Activated CD4-positive, alpha-beta T cell treated with anti-CD3 and anti-CD28 coated beads, Interleukin-2, amount 50 U/mL, for 4 hours (primary cell): Measurements from ENCODE around the gene NRXN2.
A peak's percentile ranks its signal among the peaks of the same experiment; 100 is the strongest.
"Not testable (repeated sequence)": the region's sequence is repeated elsewhere in the genome, so short reads cannot be mapped to it uniquely, and the experiment has no call there.

ENCODE experiments used
- DNase-seq, 2 experiments: peaks; one replicate each; pipeline ENCODE4 v3.0.0-alpha.2; 2020

The NRXN2 gene

DNA sequence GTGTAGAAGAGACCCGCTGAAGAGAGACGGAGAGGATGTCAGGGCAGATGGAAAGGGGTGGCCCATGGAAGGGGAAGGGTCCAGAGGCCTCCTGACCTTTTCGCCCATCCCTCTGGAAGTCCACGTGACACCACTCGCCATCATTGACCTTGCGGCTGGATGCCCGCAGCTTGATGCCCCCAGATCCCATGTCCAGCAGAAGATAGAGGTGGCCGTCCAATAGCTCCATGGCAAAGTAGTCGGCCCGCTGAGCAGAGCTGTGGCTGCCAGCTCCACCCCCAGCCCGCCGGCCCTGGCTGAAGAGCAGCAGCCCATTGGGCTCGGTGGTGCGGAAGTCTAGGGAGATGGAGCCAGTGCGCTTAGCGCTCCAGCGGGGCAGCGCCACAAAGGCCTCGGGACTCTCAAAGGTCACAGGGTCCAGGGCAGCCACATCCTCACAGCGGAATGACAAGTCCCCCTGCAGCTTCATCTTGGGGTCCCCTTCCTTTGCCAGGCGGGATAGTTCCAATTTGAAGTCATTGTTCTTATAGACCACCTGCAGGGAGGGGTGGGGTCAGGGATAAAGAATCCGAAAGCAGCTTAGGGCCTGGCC, 55.7 kb downstream of the NRXN2 start:
- DNase-seq = no peak

DNA sequence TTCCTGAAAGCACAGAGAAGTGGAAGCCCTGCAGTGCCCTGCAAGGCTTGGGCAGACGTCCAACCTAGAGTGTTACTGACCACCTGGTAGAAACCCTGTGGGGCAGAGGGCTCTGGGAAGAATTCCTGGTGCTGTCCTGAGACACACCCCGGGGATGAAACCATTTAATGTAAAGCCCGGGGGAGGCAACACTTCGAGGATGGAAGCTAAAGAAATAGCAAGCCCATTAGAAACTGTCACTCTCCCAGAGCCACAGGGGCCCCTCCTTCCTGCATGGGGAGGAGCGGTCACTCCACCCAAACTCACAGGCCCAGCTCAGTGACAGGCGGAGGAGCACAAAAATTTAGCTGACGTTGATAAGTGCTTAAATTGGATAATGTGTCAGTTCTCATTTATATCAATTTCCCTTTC, 57.6 kb downstream of the NRXN2 start:
- no peak for DNase-seq

DNA sequence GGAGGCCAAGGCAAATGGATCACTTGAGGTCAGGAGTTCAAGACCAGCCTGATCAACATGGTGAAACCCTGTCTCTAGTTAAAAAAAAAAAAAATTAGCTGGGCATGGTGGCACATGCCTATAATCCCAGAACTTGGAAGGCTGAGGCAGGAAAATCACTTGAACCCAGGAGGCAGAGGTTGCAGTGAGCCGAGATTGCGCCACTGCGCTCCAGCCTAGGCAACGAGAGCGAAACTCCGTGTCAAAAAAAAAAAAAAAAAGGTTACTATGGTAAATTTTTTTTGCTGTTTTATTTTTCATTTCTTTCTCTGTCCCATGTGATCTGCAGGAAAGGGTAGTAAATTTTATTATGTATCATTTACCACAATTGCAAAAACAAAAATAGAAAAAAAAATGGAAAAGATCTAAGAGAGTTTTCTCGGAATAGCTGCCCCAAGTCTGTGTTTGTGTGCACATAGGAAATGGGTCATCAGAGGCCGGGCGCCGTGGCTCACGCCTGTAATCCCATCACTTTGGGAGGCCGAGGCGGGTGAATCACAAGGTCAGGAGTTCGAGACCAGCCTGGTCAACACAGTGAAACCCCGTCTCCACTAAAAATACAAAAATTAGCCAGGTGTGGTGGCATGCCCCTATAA, 58.6 kb downstream of the NRXN2 start:
- not testable (repeated sequence) for DNase-seq

DNA sequence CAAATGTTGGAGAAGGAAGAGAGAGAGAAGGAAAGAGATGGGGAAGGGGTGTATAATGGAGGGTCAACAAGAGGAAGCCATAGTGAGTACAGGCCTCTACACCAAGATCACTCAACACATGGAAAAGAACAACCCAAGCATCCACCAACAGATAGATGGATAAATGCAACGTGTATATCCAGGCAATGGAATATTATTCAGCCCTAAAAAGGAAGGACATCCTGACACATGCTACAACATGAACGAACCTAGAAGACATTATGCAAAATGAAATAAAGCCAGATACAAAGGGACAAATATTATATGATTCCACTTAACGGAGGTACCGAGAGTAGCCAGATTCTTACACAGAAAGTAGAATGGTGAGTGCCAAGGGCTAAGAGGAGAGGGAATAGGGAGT, 59.3 kb downstream of the NRXN2 start:
- DNase-seq = no peak

DNA sequence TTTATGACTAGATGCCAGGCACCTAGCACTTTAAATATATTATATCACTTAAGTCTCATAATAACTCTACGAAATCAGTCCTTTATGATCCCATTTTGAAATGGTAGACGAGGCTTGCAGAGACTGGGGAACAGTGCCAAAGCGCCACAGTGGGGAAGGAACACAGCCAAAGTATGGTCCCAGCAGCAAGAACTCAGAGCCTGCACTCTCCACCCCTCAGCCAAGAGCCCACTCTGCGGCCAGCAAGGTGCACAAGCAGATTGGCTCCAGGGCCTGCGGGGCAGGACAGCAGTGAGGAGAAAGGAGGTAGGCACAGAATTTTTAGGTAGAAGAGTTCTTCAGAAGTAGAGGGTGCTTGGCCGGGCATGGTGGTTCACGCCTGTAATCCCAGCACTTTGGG, 61.4 kb downstream of the NRXN2 start:
- DNase-seq = no peak

DNA sequence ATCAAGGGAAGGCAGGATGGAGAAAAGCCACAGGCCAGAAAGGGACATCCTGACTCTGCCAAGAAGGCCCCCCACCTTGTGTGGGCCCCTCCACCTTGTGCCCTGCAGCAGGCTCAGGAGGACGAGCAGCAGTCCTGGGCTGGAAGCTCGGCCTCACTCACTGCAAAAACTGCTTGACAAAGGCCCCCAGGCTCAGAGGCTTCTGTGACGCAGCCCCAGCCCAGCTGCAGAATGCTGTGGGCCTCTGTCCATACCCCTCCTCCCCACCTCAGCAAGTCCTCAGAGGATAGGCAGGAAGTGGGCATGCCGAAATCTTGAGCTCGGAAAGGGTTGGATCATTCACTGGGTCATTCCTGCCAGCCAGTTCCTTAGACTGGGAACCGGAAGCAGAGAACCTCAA, 61.9 kb downstream of the NRXN2 start:
- no peak for DNase-seq

DNA sequence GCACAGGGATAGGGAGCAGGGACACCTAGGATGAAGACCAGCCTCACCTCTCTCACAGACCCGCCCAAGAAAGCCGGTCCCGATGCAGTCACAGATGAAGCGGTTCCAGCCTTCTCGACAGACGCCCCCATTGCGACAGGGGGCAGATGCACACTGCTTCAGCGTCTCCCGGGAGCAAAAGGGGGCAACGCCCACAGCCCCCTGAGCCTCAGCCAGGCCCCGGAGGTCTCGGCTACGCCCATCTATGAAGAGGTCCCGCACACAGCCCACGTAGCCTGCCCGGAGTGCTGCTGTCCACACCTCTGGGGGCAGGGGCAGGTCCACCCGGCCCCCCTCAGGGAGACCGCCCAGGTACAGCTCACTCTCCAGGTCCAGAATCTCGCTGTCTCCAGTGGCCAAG, 62.3 kb downstream of the NRXN2 start:
- DNase-seq = no peak

DNA sequence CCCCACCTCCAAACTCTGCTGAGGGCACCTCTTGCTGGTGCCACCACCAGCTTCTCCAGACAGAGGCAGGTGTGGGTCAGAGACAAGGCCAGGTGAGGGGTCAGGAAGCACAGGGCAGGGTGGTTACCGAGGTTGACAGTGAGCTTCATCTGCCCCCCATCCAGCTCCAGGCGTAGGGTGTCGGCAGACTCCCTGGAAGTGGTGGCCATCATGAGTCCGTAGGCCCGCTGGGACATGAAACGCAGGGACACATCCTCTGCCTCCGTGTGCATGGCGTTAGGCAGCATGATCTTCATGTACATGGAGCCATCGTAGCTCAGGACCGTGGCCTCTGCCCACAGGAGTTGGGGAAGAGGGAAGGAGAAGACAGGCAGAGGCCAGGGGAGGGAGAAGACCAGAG, 62.8 kb downstream of the NRXN2 start:
- DNase-seq = no peak

DNA sequence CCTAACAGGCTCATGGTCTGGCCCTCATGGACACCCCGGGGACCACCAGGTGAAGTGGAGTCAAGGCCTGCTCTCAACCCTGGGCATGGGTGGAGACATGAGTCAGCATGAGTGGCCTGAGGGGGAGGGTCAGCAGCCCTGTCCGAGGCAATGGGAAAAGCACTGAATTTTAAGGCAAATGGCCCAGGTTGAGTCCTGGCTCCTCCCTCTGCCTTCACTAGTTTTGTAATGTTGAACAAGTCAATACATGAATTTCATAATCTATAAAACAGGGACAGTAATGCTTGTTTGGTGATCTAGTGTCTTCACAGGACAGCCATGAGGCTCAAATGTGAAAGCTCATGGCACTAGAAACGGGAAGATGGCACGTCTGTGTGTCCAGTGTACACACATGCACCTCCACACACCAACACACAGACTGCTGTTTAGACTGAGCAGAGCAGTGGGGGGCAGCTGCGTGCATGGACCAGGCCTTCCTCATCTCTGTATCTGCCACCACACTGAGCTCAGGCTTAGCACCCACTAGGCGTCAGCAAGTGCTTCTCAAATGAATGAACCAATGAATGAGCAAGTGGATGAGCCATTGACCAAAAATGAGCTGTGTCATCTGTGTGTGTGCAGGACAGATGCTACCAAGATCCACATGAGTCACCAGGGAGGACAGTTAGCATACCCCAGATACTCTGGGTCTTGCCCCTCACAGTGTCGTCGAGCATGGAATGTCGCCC, 63.4 kb downstream of the NRXN2 start:
- no peak for DNase-seq

DNA sequence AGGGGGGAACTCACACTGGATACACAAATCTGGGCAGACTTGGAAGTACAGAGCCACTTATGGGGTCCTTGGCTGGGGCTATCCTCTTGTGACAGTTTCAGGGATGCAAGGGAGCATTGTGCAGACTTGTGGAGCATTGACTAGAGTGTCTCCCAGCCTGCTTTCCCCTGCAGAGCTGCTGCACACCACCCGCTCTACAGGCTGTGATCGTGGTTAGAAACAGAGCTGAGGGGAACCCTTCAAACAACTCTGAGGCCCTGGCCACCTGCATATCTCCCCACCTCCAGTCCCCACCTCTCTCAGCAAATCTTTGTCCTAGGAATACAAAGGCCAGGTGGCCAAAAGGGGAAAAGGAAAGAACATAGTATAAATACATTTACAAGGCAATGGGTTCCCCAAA, 64.7 kb downstream of the NRXN2 start:
- no peak for DNase-seq

DNA sequence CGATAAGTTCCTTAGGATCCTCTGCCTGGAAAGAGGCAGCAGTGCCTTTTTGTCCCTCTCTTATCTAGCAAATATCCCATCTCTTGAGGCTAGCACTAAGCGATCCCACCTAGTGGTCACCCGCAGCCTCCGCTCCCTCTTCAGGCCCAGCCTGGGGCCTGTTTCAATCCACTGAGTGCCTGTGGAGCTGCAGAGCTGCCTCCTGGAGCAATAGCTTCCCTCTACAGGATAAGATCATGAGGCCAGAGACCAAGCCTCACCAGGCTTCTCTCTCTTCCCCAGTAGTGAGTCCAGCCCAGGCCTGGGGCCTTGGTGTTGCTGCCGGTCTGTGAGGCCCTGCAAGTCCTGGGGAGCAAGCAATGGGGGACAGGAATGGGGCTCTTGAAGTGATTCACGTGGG, 66.1 kb downstream of the NRXN2 start:
- DNase-seq = no peak

DNA sequence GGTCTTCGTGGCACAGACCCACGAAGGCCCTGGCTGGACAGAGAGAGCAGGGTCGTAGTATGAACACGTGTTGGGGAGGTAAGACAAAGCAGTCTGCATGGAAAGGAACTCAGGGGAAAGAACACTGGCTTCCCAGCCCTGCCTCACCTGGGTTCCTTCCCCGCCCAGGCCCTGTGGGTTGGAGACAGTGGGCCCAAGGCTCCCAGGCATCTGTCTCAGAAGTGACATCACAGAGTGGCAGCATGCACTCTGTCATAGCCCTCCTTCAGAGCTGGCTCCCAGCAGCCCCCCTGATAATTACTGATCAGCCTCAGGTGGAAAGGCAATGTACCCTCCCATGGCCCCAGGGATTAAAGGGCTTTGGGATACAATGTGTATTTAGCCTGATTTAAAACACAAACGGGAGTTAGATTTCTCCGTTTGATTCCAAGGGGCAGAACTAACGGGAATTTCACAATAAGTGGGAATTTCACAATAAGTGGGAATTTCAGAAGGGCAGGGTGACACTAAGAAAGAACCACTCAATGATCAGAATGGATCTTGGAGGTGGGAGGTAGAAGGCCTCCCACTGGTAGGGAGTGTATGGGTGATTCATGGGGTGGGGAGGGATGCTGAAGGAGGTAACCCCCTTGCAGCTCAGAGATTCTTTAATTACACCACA, 66.9 kb downstream of the NRXN2 start:
- DNase-seq = no peak

DNA sequence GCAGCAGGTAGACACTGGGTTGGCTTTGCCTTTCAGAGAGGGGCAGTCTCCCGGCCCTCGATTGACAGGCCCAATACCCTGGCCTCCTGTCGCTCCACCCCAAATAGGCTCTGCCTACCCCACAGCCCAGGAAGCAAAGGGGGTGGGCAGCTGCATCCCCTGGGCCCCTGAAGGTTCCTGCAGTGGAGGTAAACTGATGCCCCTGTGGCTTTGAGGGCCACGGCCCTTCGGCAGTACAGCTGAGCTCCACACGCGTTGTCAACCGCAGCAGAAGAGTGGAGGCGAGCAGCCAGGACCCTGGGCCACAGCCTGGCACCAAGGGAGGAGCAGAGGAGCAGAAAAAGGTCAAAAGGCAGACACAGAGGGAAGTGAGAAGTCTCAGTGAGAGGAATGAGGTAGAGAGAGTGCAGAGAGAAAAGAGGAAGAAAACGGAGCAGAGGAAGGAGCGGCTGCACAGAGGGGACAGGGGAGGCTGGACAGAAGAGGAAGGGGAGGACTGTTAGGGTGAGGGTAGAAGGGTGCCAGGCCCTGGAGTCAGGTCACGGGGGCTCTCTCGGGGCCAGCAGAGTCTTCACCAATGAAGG, 67.9 kb downstream of the NRXN2 start:
- no peak for DNase-seq

DNA sequence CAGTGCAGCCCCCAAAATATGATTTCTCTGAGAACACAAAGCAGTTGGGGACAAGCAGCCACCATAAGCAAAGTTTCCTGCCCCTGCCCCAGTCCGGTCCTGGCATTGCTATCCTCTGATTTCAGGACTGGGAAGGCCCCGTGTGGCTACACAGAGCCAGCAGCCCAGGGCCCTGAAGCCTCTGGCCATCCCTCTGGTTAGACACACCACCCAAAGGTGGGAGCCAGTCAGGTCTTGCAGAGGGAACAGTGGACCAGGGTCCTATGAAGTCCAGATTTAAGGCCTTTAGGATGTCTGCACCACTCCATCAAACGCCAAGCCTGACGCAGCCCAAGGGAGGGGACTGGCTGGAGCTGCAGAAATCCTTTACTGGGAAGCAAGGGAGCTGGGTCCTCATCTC, 68.6 kb downstream of the NRXN2 start:
- DNase-seq = no peak

DNA sequence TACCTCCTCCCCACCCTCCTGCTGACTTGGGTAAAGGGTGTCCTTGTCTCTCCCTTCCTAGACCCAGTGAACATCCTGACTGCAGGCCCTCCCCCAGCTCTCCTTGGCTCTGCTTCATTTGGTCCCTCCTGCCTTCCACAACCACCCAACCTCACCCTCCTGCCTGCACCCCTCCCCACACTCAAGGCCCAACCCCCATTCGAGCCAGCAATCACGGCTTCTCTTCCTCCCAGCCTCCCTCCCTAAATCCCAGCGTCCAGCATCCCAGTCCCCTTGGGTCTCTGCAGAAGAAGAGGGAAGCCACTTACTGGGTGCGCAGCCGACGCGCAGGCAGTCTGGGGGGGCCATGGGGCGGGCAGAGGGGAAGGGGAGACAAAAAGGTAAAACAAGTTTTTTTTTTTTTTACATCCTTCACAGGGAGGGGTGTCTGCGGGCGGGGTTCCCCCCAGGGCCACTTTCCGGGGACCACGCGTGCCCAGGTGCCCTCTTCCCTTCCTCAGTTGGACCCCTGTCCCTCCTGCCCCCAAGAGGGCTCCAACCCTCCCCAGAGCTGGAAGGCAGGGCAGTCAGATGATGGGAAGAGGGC, 69.5 kb downstream of the NRXN2 start:
- no peak for DNase-seq

DNA sequence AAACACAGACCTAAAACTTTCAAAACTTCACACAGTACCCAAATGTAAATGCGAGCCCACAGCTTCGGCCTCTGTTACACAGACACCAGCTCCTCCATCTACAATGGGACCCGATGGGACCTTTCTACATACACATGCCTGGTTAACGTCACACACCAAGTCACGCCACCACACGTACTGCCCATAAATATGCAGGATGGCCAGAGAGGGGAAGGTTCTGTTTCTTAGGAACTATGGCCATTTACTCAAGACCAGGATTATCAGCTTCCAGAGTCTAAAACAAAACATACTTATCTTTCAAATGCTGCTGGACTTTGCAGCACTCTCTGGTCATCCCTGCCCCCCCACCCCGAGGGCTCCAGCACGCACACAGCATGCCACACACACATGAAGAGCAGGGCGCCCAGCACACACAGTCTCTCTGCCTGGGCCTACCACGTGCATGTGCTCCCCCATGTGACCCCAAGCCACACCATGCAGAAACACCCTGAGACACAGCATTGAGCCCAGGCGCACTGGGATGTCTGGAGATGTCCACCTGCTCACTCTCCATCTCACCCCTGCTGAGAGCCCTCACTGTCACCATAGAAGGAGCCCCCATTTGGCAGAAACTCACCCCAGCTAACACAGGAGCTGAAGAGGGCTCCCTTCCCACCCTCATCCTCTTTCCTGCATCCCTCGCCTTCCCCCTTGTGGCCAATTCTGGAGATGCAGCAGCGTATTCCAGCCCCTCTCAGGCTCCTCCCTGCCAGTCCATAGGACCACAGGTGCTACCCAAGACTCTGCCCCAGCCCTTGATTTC, 70.2 kb downstream of the NRXN2 start:
- DNase-seq = peak; percentile 67 to 71

DNA sequence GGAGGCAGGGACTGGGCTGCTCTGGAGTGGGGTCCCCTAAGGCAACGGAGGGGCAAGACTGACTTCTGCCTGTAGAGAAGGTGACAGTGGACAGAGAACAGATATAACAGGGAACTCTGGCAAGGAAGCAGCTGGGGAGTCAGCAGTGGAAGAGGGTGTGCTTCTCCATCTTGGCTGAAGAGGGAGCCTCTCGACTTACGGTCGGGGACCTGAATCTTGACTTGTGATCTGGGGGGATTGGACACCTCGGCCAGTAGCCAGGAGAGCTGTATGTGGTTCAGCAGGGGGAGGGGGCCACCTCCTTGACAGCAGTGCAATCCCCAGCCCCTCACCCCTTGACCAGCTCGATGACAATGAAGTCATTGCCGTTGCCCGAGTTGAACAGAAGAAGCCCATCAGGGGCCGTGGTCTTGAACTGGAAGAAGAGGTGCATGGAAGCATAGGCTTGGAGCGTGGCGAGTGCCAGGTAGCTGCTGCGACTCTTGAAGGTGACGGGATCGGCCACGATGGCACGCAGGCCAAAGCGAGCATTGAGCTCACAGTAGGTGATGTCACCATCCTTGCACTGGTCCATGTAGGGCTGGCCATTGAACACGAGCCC, 72.0 kb downstream of the NRXN2 start:
- no peak for DNase-seq

DNA sequence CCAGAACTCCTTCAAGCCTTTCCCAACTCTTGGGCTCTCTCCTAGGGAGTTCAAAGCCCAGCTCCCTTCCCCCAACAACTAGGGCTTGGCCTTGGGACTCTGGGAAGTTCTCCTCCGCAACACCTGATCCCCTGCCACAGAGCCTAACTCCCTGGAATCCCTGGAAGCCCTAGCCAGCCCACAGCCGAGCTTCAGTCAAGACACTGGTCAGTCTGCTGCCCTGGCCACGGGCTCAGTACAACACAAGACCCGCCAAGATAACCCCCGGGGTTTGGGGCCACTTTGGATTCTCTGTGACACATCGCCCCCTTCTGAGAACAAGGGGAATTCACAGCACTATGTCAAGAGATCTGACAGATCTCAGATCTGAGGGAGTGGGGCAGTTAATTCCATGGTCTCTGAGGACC, 73.7 kb downstream of the NRXN2 start:
- DNase-seq = no peak

DNA sequence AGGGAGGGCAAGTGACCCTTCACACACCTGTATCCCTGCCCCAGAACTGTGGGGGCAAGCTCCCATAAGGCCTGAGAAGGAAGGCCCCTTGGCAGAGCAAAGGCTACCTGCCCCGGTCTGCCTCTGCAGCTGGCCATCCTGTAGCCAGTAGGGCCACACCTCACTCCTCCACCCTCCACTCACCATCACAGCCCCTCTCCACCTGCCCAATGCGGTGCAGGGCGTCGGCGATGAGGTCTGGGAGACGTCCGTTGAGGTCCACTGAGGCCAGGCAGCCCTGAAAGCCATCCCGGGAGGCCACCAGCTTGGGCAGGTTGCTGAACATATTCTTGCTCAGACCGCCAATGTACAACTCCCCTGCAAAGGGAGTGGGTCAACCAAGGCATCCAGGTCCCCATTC, 74.4 kb downstream of the NRXN2 start:
- DNase-seq = no peak

DNA sequence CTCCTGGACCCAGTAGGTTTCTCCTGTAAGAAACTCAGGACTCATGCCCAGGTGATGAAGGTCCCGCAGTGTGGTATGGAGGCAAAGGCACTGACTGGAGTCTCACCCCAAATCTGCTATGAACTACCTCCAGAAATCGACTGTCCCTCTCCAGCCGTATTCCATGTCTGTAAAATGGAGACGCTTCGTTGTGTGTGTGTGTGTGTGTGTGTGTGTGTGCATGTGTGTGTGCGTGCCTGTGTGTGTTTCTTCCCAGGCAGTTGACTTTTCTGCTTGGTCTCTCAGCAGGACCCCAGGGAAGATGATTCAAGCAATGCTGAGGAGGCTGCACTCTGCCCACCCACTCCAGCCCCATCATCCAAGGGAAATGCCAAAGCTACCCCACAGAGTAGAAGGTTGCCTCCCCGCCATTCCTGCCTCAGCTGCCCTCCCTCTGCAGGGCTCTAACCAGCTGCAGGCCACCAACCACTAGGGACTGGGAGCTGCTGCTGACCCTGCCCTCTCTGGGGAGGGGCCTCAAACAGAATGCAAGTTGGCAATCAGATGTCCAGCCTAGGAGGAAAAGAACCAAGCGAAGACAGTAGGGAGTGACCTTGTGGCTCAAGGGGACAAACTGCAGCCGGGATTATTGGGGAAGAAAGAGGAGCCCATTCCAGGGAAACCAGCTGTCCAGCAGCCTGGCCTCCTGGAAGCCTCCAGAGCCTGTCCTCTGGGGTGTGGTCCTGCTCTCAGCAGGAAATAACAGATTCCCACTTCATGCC, 75.8 kb downstream of the NRXN2 start:
- no peak for DNase-seq

DNA sequence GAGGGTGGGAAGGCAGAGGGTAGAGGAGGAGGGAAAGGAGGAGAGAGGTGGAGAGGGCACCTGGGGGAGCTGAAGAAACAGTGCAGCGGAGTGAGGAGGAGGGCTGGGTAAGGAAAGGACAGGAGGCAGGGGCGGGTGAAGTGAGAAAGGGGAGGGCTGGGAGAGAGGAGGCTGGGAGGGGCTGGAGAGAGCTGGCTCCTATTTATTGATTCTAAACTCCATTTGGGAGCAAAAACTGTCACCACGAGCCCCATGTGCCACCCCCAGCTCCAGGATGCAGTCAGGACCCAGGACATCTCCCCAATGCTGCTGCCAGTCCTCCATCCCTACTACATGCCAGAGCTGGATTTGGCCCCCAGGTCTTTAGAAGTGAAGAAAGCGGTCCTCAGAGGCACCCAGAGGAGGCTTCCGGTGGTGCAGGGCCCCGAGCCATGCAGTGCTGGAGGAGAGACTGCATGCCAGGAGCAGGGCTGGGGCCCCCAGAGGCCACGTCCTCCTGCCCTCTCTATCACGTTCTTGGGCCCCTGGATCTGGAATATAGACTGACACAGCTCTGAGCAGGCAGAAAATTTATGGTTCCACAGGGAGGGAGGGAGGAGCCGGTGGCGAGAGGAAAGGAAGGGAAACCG, 78.2 kb downstream of the NRXN2 start:
- DNase-seq = no peak
